HEK293 (cell line): ENCODE measurements around the gene NELL2.

Experiments used
- CTCF ChIP-seq: fragments of 450-650 bp; formaldehyde crosslinking; IDR thresholded peaks from 2 replicates; pipeline ENCODE4 v1.5.1; 2016; ENCODE audit warnings: missing biosample characterization, missing genetic modification characterization
- FEZF1 ChIP-seq: fragments of 450-650 bp; formaldehyde crosslinking; IDR thresholded peaks from 2 replicates; pipeline ENCODE4 v1.5.1; 2016; ENCODE audit warnings: missing biosample characterization, missing genetic modification characterization
- SP2 ChIP-seq: fragments of 450-650 bp; formaldehyde crosslinking; IDR thresholded peaks from 2 replicates; pipeline ENCODE4 v1.5.1; 2016; ENCODE audit warnings: missing biosample characterization, missing genetic modification characterization
- TCF7L2 ChIP-seq: IDR thresholded peaks from 2 replicates; pipeline ENCODE4 v1.6.1; 2011; ENCODE audit warnings: low read depth, mild to moderate bottlenecking, inconsistent platforms, low read length, moderate library complexity, borderline replicate concordance
- ZBTB11 ChIP-seq: fragments of 450-650 bp; formaldehyde crosslinking; conservative IDR thresholded peaks from 2 replicates; pipeline ENCODE4 v1.5.1; 2016; ENCODE audit warnings: low read depth, missing biosample characterization, missing genetic modification characterization
- ZBTB7A ChIP-seq: fragments of 450-650 bp; formaldehyde crosslinking; IDR thresholded peaks from 2 replicates; pipeline ENCODE4 v1.5.1; 2016; ENCODE audit warnings: low read depth, missing biosample characterization, missing genetic modification characterization
- ZNF121 ChIP-seq: fragments of 450-650 bp; formaldehyde crosslinking; IDR thresholded peaks from 2 replicates; pipeline ENCODE4 v1.5.1; 2016; ENCODE audit warnings: missing biosample characterization, missing genetic modification characterization
- ZNF248 ChIP-seq: fragments of 450-650 bp; formaldehyde crosslinking; IDR thresholded peaks from 2 replicates; pipeline ENCODE4 v1.5.1; 2017; ENCODE audit warnings: missing biosample characterization, missing genetic modification characterization
- ZNF274 ChIP-seq, 2 experiments: fragments of 200-500 bp in 1 of 2; fragments of 450-650 bp in 1 of 2; sonication (Bioruptor generic) in 1 of 2; formaldehyde crosslinking in 1 of 2; IDR thresholded peaks; 2 replicates each; pipeline versions ENCODE4 v1.5.1 to v1.6.1; 2014 to 2016; ENCODE audit warnings: borderline replicate concordance in 1 of 2, inconsistent platforms in 1 of 2, low read length in 1 of 2, missing biosample characterization in 1 of 2, missing genetic modification characterization in 1 of 2
- ZNF280D ChIP-seq: fragments of 450-650 bp; formaldehyde crosslinking; IDR thresholded peaks from 2 replicates; pipeline ENCODE4 v1.5.1; 2016; ENCODE audit warnings: missing biosample characterization, missing genetic modification characterization
- ZNF292 ChIP-seq: fragments of 450-650 bp; formaldehyde crosslinking; IDR thresholded peaks from 2 replicates; pipeline ENCODE4 v1.5.1; 2016; ENCODE audit warnings: low read depth, missing biosample characterization, missing genetic modification characterization, borderline replicate concordance
- ZNF350 ChIP-seq: fragments of 450-650 bp; formaldehyde crosslinking; IDR thresholded peaks from 2 replicates; pipeline ENCODE4 v1.5.0; 2017; ENCODE audit warnings: missing biosample characterization, mild to moderate bottlenecking, missing genetic modification characterization
- ZNF704 ChIP-seq: fragments of 450-650 bp; formaldehyde crosslinking; IDR thresholded peaks from 2 replicates; pipeline ENCODE4 v1.5.1; 2016; ENCODE audit warnings: missing biosample characterization, missing genetic modification characterization

GRCh38 chr12:44497044-44497443 is 379.1 kb downstream of the NELL2 start:
- no peak for TF ChIP-seq SP2 (tag by site-specific recombination)
- TF ChIP-seq CTCF (tag by site-specific recombination), result no peak
- TF ChIP-seq ZNF292 (tag by site-specific recombination), result no peak
- TF ChIP-seq ZNF121, result no peak
- no peak for TF ChIP-seq ZNF704 (tag by site-specific recombination)
- TF ChIP-seq ZNF248, result no peak
- TF ChIP-seq ZBTB11 (tag by site-specific recombination), result no peak
- no peak for TF ChIP-seq ZNF350 (tag by site-specific recombination)
- TF ChIP-seq TCF7L2, result no peak
- TF ChIP-seq FEZF1 (tag by site-specific recombination), result no peak
- TF ChIP-seq ZNF274 (IDR thresholded peaks at IDR 0.05; ENCODE audit: low read length), result no peak
- TF ChIP-seq ZNF274 (tag by site-specific recombination; IDR thresholded peaks at IDR 0.05; ENCODE audit: borderline replicate concordance), result no peak
- TF ChIP-seq ZNF280D (tag by site-specific recombination), result no peak
- TF ChIP-seq ZBTB7A (tag by site-specific recombination), result no peak
